ENCODE results near the gene LIPT1.

LIPT1 gene

GRCh38 chr2:99153921-99154604 is 704 bp upstream of the LIPT1 start:
- H3K4me3 ChIP-seq (ENCODE audit: low read depth, low read length), result peak overlapping the region; percentile 70
- TF ChIP-seq CTCF (IDR thresholded peaks at IDR 0.05; ENCODE audit: control insufficient read depth, extremely low read depth, insufficient read depth), result no peak
- no peak for DNase-seq (ENCODE audit: low read depth)

GRCh38 chr2:99156891-99157290 is 2.1 kb downstream of the LIPT1 start:
- DNase-seq (ENCODE audit: low read depth), result no peak
- TF ChIP-seq CTCF (IDR thresholded peaks at IDR 0.05; ENCODE audit: control insufficient read depth, extremely low read depth, insufficient read depth), result no peak
- no peak overlapping the region for H3K4me3 ChIP-seq (ENCODE audit: low read depth, low read length)

GRCh38 chr2:99158599-99158998 is 3.8 kb downstream of the LIPT1 start:
- DNase-seq (ENCODE audit: low read depth), result no peak
- H3K4me3 ChIP-seq (ENCODE audit: low read depth, low read length), result no peak overlapping the region
- TF ChIP-seq CTCF (IDR thresholded peaks at IDR 0.05; ENCODE audit: control insufficient read depth, extremely low read depth, insufficient read depth), result no peak

- no peak for TF ChIP-seq CTCF (IDR thresholded peaks at IDR 0.05; ENCODE audit: control insufficient read depth, extremely low read depth, insufficient read depth)
- no peak overlapping the region for H3K4me3 ChIP-seq (ENCODE audit: low read depth, low read length)
- DNase-seq (ENCODE audit: low read depth), result no peak
Observed at GRCh38 chr2:99159594-99159993, 4.8 kb downstream of the LIPT1 start.

GRCh38 chr2:99166218-99166617 is 11.5 kb downstream of the LIPT1 start:
- no peak for DNase-seq (ENCODE audit: low read depth)
- H3K4me3 ChIP-seq (ENCODE audit: low read depth, low read length), result no peak overlapping the region
- no peak for TF ChIP-seq CTCF (IDR thresholded peaks at IDR 0.05; ENCODE audit: control insufficient read depth, extremely low read depth, insufficient read depth)

- H3K4me3 ChIP-seq (ENCODE audit: low read depth, low read length), result no peak overlapping the region
- DNase-seq (ENCODE audit: low read depth), result no peak
- TF ChIP-seq CTCF (IDR thresholded peaks at IDR 0.05; ENCODE audit: control insufficient read depth, extremely low read depth, insufficient read depth), result no peak
Observed at GRCh38 chr2:99169534-99169933, 14.8 kb downstream of the LIPT1 start.
